Measurements from ENCODE around the gene STARD13. TPM values are rescaled to one million over a fixed set of nuclear protein-coding genes. Genes with fewer than 3 reads are reported as not detected.

The STARD13 gene
- total and polyA plus RNA-seq, 4 experiments from 2014 or later = 0.36 to 0.44 TPM; not detected in 2

GRCh38 chr13:33280923-33281322 lies 4.6 kb downstream of the STARD13 start:
- Histone ChIP-seq H3K4me3 (ENCODE audit: low read length in 2 of 2) (no peak overlapping the region), H3K9me3 (ENCODE audit: control insufficient read depth in 1 of 2, low read length in 2 of 2) (no peaks in the 10 kb centered on the region), H3K27ac (ENCODE audit: low read depth, low read length) (no peak overlapping the region), H3K27me3 (ENCODE audit: insufficient read depth, low read length) (no peaks in the 10 kb centered on the region), H3K4me1 (ENCODE audit: insufficient read depth, low read length) (peaks cover 7% of the 10 kb centered on the region), H3K36me3 (ENCODE audit: insufficient read depth, low read length) (no peaks in the 10 kb centered on the region)
- Mint-ChIP-seq H3K27me3 (peaks cover 11 to 20% of the 10 kb centered on the region in 2 donors), H3K9me3 (no peaks in the 10 kb centered on the region), H3K4me1 (peaks cover 6 to 13% (median 11%) of the 10 kb centered on the region in 4 donors), H3K27ac (no peak overlapping the region), H3K4me3 (no peak overlapping the region), H3K36me3 (no peaks in the 10 kb centered on the region)
- intact Hi-C loops (cut with micrococcal nuclease) = no loop called here
- POLR2A ChIA-PET (ENCODE audit: partially characterized antibody) = no interaction called here
- CTCF ChIA-PET (ENCODE audit: partially characterized antibody) = no interaction called here
- no peak for DNase-seq

DNA sequence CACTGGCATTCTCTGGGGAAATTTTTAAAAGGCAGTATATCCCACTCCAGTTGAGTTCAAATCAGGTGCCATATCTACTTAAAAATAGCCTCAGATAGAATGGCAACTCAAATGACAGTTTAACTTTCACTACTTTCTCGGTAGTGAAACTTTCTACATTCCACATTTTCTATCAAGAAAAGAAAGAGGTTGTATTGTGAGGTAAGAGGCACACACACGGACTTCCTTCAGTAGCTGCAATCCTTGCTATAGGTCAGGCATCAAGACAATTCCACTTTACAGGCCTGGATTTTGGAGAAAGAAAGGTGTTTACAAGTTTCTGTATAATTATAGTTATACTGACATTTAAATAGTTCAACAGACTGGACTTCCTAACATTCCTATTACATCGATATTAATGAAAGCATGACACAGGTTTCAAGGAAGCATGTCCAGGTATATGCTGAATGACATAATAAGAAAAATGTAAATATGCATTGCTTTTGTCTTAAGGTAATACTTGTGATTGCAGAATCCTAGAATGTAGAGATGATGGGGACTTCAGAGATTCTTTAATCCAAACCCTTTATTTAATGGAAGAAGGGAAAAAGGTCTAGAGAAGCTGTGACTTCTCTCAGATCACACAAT lies 5.2 kb downstream of the STARD13 start:
- DNase-seq = no peak
- H3K9me3 ChIP-seq (ENCODE audit: control insufficient read depth in 1 of 2, low read length in 2 of 2) = no peaks in the 10 kb centered on the region
- CTCF ChIA-PET (ENCODE audit: partially characterized antibody) = no interaction called here
- POLR2A ChIA-PET (ENCODE audit: partially characterized antibody) = no interaction called here
- Mint-ChIP-seq H3K9me3 (no peaks in the 10 kb centered on the region), H3K36me3 (no peaks in the 10 kb centered on the region), H3K27me3 (peaks cover 9 to 16% of the 10 kb centered on the region in 2 donors), H3K27ac (no peak overlapping the region), H3K4me1 (peaks cover 3 to 7% (median 6%) of the 10 kb centered on the region in 4 donors), H3K4me3 (no peak overlapping the region)
- H3K36me3 ChIP-seq (ENCODE audit: insufficient read depth, low read length) = no peaks in the 10 kb centered on the region
- H3K27me3 ChIP-seq (ENCODE audit: insufficient read depth, low read length) = no peaks in the 10 kb centered on the region
- peaks cover 2% of the 10 kb centered on the region for H3K4me1 ChIP-seq (ENCODE audit: insufficient read depth, low read length)
- no peak overlapping the region for H3K27ac ChIP-seq (ENCODE audit: low read depth, low read length)
- no peak overlapping the region for H3K4me3 ChIP-seq (ENCODE audit: low read length in 2 of 2)
- intact Hi-C loops (cut with micrococcal nuclease) = no loop called here

DNA sequence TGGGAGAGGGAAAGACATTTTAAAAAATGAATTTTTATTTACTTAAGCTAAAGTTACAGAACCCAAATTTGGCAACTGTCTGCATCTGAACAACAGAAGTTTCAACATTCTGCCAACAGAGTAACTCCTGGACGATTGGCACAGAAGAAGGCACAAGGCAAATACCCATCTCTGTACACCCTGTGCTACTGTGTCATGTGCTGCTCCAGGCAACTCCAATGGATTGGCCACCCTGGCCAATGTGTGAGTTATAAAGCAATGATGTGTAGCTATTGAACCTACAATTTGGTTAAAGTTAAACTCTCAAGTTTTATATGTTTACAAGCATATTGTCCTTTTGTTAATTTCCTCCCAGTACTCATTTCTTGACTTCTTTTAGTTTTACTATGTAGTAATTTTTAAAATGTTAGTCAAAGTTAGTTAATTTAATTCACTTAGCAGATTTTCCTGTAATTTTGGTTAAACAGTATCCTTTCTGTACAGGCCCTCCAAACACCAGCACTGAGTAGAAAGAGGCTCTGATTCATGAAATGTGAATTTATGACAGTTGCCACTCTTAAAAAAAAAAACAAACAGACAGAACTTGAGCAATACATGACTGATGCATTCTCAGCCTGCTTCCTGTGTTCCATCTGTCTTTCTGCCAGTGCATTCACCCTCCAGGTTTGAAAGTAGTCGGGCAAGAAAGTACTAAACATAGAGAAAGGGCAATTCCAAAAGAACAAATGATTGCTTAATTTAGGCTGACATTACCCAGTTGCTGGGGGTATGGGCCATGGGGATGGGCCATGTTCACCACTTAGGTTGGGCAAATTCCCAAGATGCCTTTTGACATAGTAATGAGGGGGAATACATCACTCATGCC lies 5.9 kb downstream of the STARD13 start:
- POLR2A ChIA-PET (ENCODE audit: partially characterized antibody) = no interaction called here
- intact Hi-C loops (cut with micrococcal nuclease) = no loop called here
- Mint-ChIP-seq H3K36me3 (no peaks in the 10 kb centered on the region), H3K4me1 (no peaks in the 10 kb centered on the region), H3K27me3 (peaks cover 2 to 9% of the 10 kb centered on the region in 2 donors), H3K9me3 (no peaks in the 10 kb centered on the region), H3K27ac (no peak overlapping the region), H3K4me3 (no peak overlapping the region)
- no peaks in the 10 kb centered on the region for H3K36me3 ChIP-seq (ENCODE audit: insufficient read depth, low read length)
- no peak overlapping the region for H3K27ac ChIP-seq (ENCODE audit: low read depth, low read length)
- H3K4me3 ChIP-seq (ENCODE audit: low read length in 2 of 2) = no peak overlapping the region
- no peaks in the 10 kb centered on the region for H3K4me1 ChIP-seq (ENCODE audit: insufficient read depth, low read length)
- H3K9me3 ChIP-seq (ENCODE audit: control insufficient read depth in 1 of 2, low read length in 2 of 2) = no peaks in the 10 kb centered on the region
- CTCF ChIA-PET (ENCODE audit: partially characterized antibody) = no interaction called here
- no peaks in the 10 kb centered on the region for H3K27me3 ChIP-seq (ENCODE audit: insufficient read depth, low read length)
- no peak for DNase-seq

DNA sequence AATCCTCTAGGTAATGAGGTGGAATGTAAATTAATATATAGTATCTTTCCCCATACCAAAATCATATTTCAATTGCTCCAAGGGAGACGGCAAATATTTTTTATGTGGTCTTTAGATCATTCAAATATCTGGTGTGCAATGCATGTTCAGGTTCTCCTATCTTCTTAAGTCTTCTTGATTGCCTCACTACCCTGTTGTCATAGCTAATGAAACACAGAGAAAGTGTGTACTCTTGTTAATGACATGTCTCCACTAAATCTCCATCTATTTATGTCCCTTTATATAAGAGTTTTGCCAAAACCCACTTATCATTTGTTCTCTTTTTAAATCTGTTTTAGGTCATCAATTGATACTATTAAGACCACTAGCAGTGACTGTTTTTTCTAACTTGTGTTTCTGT lies 6.6 kb downstream of the STARD13 start:
- Histone ChIP-seq H3K9me3 (ENCODE audit: control insufficient read depth in 1 of 2, low read length in 2 of 2) (no peaks in the 10 kb centered on the region), H3K4me1 (ENCODE audit: insufficient read depth, low read length) (no peaks in the 10 kb centered on the region), H3K36me3 (ENCODE audit: insufficient read depth, low read length) (no peaks in the 10 kb centered on the region), H3K27me3 (ENCODE audit: insufficient read depth, low read length) (no peaks in the 10 kb centered on the region), H3K27ac (ENCODE audit: low read depth, low read length) (no peak overlapping the region), H3K4me3 (ENCODE audit: low read length in 2 of 2) (no peak overlapping the region)
- Mint-ChIP-seq H3K36me3 (no peaks in the 10 kb centered on the region), H3K27me3 (peaks cover 2 to 7% of the 10 kb centered on the region in 2 donors), H3K9me3 (no peaks in the 10 kb centered on the region), H3K4me3 (no peak overlapping the region), H3K27ac (no peak overlapping the region), H3K4me1 (no peaks in the 10 kb centered on the region)
- ChIA-PET CTCF (ENCODE audit: partially characterized antibody) (no interaction called here), POLR2A (ENCODE audit: partially characterized antibody) (no interaction called here)
- no peak for DNase-seq
- intact Hi-C loops (cut with micrococcal nuclease) = no loop called here

DNA sequence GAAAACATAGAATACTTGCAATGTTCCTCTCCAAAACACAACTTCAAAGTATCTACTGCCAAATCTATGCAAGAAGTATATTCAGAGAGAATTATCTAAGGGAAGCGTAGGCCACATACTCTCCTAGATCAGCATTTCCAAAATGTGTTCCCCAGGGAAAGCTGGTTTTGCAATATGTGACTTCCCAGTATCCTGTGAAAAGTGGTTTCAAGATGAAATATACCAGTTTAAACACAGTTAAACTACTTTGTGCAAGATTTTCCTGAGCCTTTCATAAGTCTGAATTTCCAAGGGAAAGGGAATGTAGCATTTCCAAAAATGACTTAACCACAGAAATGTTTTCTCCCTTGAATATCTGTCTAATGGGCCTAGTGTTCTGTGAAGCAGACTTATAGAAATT lies 7.6 kb downstream of the STARD13 start:
- no peaks in the 10 kb centered on the region for H3K9me3 Mint-ChIP-seq
- no peak overlapping the region for H3K27ac Mint-ChIP-seq
- intact Hi-C loops (cut with micrococcal nuclease) = no loop called here
- no peak overlapping the region for H3K4me3 ChIP-seq (ENCODE audit: low read length in 2 of 2)
- no peak for DNase-seq
- H3K36me3 Mint-ChIP-seq = no peaks in the 10 kb centered on the region
- no peak overlapping the region for H3K27ac ChIP-seq (ENCODE audit: low read depth, low read length)
- ChIA-PET POLR2A (ENCODE audit: partially characterized antibody) (no interaction called here), CTCF (ENCODE audit: partially characterized antibody) (no interaction called here)
- H3K4me1 Mint-ChIP-seq = no peaks in the 10 kb centered on the region
- H3K4me3 Mint-ChIP-seq = no peak overlapping the region
- H3K9me3 ChIP-seq (ENCODE audit: control insufficient read depth in 1 of 2, low read length in 2 of 2) = no peaks in the 10 kb centered on the region
- H3K27me3 ChIP-seq (ENCODE audit: insufficient read depth, low read length) = no peaks in the 10 kb centered on the region
- no peaks in the 10 kb centered on the region for H3K4me1 ChIP-seq (ENCODE audit: insufficient read depth, low read length)
- no peaks in the 10 kb centered on the region for H3K36me3 ChIP-seq (ENCODE audit: insufficient read depth, low read length)
- H3K27me3 Mint-ChIP-seq = peaks cover 2 to 7% of the 10 kb centered on the region in 2 donors

- intact Hi-C loops (cut with micrococcal nuclease) = no loop called here
- H3K27me3 ChIP-seq (ENCODE audit: insufficient read depth, low read length) = no peaks in the 10 kb centered on the region
- no peaks in the 10 kb centered on the region for H3K4me1 Mint-ChIP-seq
- no peaks in the 10 kb centered on the region for H3K9me3 Mint-ChIP-seq
- no peak overlapping the region for H3K4me3 ChIP-seq (ENCODE audit: low read length in 2 of 2)
- CTCF ChIA-PET (ENCODE audit: partially characterized antibody) = no interaction called here
- H3K4me3 Mint-ChIP-seq = no peak overlapping the region
- POLR2A ChIA-PET (ENCODE audit: partially characterized antibody) = no interaction called here
- H3K27ac ChIP-seq (ENCODE audit: low read depth, low read length) = no peak overlapping the region
- no peaks in the 10 kb centered on the region for H3K4me1 ChIP-seq (ENCODE audit: insufficient read depth, low read length)
- H3K27me3 Mint-ChIP-seq = peaks cover 2 to 9% of the 10 kb centered on the region in 2 donors
- H3K36me3 ChIP-seq (ENCODE audit: insufficient read depth, low read length) = no peaks in the 10 kb centered on the region
- no peaks in the 10 kb centered on the region for H3K36me3 Mint-ChIP-seq
- H3K9me3 ChIP-seq (ENCODE audit: control insufficient read depth in 1 of 2, low read length in 2 of 2) = no peaks in the 10 kb centered on the region
- no peak for DNase-seq
- H3K27ac Mint-ChIP-seq = no peak overlapping the region
Measured at GRCh38 chr13:33277037-33277740, 8.4 kb downstream of the STARD13 start.

DNA sequence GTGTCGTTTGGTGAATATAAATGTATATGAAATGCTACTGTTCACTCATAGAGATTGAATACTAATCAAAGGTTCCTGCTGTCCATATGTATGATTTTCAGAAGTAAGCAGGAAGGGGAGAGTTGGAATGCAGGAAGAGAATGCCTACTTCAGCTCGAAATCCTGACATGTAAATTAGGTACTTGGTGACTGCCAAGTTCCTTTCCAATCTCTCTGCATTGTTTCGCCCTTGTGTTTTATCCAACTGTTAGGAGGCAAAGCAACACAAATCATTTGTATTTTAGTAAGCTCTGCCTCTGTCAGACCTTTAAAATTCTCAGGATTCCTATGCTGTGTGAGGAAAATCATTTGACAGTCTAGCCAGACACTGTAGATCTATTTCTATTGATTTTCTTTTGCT lies 9.0 kb downstream of the STARD13 start:
- Mint-ChIP-seq H3K4me3 (no peak overlapping the region), H3K36me3 (no peaks in the 10 kb centered on the region)
- CTCF ChIA-PET (ENCODE audit: partially characterized antibody) = no interaction called here

More for the DNA sequence above, 9.0 kb downstream of the STARD13 start:
- POLR2A ChIA-PET (ENCODE audit: partially characterized antibody) = no interaction called here
- H3K4me1 ChIP-seq (ENCODE audit: insufficient read depth, low read length) = no peaks in the 10 kb centered on the region
- intact Hi-C loops (cut with micrococcal nuclease) = no loop called here
- no peaks in the 10 kb centered on the region for H3K36me3 ChIP-seq (ENCODE audit: insufficient read depth, low read length)
- Mint-ChIP-seq H3K27ac (no peak overlapping the region), H3K9me3 (no peaks in the 10 kb centered on the region), H3K4me1 (no peaks in the 10 kb centered on the region), H3K27me3 (peaks cover 2 to 6% of the 10 kb centered on the region in 2 donors)
- no peak overlapping the region for H3K4me3 ChIP-seq (ENCODE audit: low read length in 2 of 2)
- no peaks in the 10 kb centered on the region for H3K9me3 ChIP-seq (ENCODE audit: control insufficient read depth in 1 of 2, low read length in 2 of 2)
- DNase-seq = no peak
- no peak overlapping the region for H3K27ac ChIP-seq (ENCODE audit: low read depth, low read length)
- H3K27me3 ChIP-seq (ENCODE audit: insufficient read depth, low read length) = no peaks in the 10 kb centered on the region
